Natural killer cell (primary cell): ENCODE results near the gene HACD3. TPM values are rescaled to one million over a fixed set of nuclear protein-coding genes. Genes with fewer than 3 reads are reported as not detected.
A peak's percentile ranks its signal among the peaks of the same experiment; 100 is the strongest.

Experiments used
- ATAC-seq, 3 donors: fragments of 150-1000 bp in 2 of 3; fragments of 200-7000 bp in 1 of 3; cut with Tn5 transposase; 1 replicate in 1 of 3; 2 replicates in 2 of 3; pipeline ENCODE4 v1.10.0; 2021; ENCODE audit warnings: mild to moderate bottlenecking in 2 of 3, moderate library complexity in 2 of 3
- DNase-seq, 2 donors: peaks; one replicate each; pipeline versions ENCODE4 v3.0.0 to v3.0.0-alpha.2; 2013 to 2021; ENCODE audit warnings: mixed read lengths in 1 of 2
- H3K27ac ChIP-seq: one replicate; pipeline ENCODE4 v1.5.1; 2013; ENCODE audit warnings: mild to moderate bottlenecking, low read length
- H3K27me3 ChIP-seq: one replicate; pipeline ENCODE4 v1.6.1; 2013; ENCODE audit warnings: low read length; ENCODE audit not compliant: control insufficient read depth, insufficient read depth
- H3K36me3 ChIP-seq: one replicate; pipeline ENCODE4 v1.6.1; 2013; ENCODE audit warnings: low read length; ENCODE audit not compliant: control insufficient read depth, insufficient read depth
- H3K4me1 ChIP-seq: one replicate; pipeline ENCODE4 v1.6.1; 2013; ENCODE audit warnings: low read length; ENCODE audit not compliant: control insufficient read depth, insufficient read depth
- H3K4me3 ChIP-seq: one replicate; pipeline ENCODE4 v1.5.1; 2013; ENCODE audit warnings: low read length
- H3K9me3 ChIP-seq: one replicate; pipeline ENCODE4 v1.6.1; 2013; ENCODE audit warnings: low read length; ENCODE audit not compliant: control insufficient read depth, insufficient read depth
- H3K27ac Mint-ChIP-seq, 2 donors: one replicate each; pipeline ENCODE4 v1.8.0; 2022; ENCODE audit warnings: mild to moderate bottlenecking in 2 of 2, mixed read lengths in 2 of 2, moderate library complexity in 1 of 2
- H3K27me3 Mint-ChIP-seq, 2 donors: one replicate each; pipeline ENCODE4 v1.8.0; 2022; ENCODE audit warnings: low read depth in 2 of 2, mixed read lengths in 2 of 2
- H3K36me3 Mint-ChIP-seq: one replicate; pipeline ENCODE4 v1.8.0; 2022; ENCODE audit warnings: mixed read lengths
- H3K4me1 Mint-ChIP-seq, 2 donors: one replicate each; pipeline ENCODE4 v1.8.0; 2022; ENCODE audit warnings: mixed read lengths in 2 of 2
- H3K4me3 Mint-ChIP-seq: one replicate; pipeline ENCODE4 v1.8.0; 2022; ENCODE audit warnings: mild to moderate bottlenecking, moderate library complexity, mixed read lengths
- H3K9me3 Mint-ChIP-seq, 2 donors: one replicate each; pipeline ENCODE4 v1.8.0; 2022; ENCODE audit warnings: mixed read lengths in 2 of 2
- WGBS: methylation state at CpG from one replicate; pipeline ENCODE4 v1.1.7; 2013; ENCODE audit warnings: missing lambda C conversion rate; ENCODE audit not compliant: insufficient coverage; 5-methylcytosine and 5-hydroxymethylcytosine counted together
- intact Hi-C: fragments of 100-400 bp; cut with micrococcal nuclease; formaldehyde crosslinking; loops from one replicate; pipeline ENCODE4 v1.14.2; 2022
- total RNA-seq, 4 donors: library from RNA; stranded (reverse); fragments of 120-200 nt in 1 of 4; gene quantifications; one replicate each; pipeline versions ENCODE4 v1.2.3 to v1.2.4, GENCODE V29; 2013 to 2022
- TF ChIP-seq, protein P1 (sequence below): fragments of 200-600 bp; IDR thresholded peaks from one replicate; pipeline ENCODE4 v1.8.0; 2022; ENCODE audit warnings: antibody characterized with exemption

Gene HACD3
- total RNA-seq, 3 donors from 2014 or later (not counting 1 experiment from before 2014, with no cell fraction given) = 13.5 to 24.7 (median 15.1) TPM

DNA sequence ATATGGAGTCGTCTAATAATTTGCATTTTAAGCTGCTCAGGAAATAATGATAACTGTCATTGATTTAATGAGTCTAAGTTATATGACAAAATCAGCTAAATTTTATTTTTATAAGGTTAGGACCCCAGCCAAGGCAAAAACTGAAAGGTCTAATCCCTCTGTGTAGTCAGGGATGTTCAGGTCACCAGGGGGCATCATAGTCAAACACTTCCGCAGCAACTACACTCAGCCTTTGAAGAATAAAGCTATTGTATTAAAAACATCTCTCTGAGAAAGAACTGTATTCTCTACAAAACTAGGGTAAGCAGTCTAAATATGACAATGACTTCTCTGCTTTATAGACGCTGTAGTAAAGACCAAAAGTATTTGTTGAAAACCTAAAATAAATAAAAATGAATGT lies 65.7 kb downstream of the HACD3 start:
- no peak overlapping the region for H3K27ac ChIP-seq
- Mint-ChIP-seq H3K4me3 (no peak overlapping the region), H3K9me3 (no peaks in the 10 kb centered on the region), H3K4me1 (no peaks in the 10 kb centered on the region), H3K27ac (no peak overlapping the region), H3K36me3 (peaks cover 38% of the 10 kb centered on the region), H3K27me3 (no peaks in the 10 kb centered on the region)
- H3K4me1 ChIP-seq = no peaks in the 10 kb centered on the region
- no peak for ATAC-seq
- H3K27me3 ChIP-seq = no peaks in the 10 kb centered on the region
- no peak overlapping the region for H3K4me3 ChIP-seq
- peaks cover 74% of the 10 kb centered on the region for H3K36me3 ChIP-seq
- no peaks in the 10 kb centered on the region for H3K9me3 ChIP-seq
- 84% methylated on average over 2 of the region's 3 CpGs for WGBS
- TF ChIP-seq, protein P1, sequence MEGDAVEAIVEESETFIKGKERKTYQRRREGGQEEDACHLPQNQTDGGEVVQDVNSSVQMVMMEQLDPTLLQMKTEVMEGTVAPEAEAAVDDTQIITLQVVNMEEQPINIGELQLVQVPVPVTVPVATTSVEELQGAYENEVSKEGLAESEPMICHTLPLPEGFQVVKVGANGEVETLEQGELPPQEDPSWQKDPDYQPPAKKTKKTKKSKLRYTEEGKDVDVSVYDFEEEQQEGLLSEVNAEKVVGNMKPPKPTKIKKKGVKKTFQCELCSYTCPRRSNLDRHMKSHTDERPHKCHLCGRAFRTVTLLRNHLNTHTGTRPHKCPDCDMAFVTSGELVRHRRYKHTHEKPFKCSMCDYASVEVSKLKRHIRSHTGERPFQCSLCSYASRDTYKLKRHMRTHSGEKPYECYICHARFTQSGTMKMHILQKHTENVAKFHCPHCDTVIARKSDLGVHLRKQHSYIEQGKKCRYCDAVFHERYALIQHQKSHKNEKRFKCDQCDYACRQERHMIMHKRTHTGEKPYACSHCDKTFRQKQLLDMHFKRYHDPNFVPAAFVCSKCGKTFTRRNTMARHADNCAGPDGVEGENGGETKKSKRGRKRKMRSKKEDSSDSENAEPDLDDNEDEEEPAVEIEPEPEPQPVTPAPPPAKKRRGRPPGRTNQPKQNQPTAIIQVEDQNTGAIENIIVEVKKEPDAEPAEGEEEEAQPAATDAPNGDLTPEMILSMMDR = no peak
- intact Hi-C loops = no loop called here
- peak in 1 of 2 donors; percentile 59 for DNase-seq

DNA sequence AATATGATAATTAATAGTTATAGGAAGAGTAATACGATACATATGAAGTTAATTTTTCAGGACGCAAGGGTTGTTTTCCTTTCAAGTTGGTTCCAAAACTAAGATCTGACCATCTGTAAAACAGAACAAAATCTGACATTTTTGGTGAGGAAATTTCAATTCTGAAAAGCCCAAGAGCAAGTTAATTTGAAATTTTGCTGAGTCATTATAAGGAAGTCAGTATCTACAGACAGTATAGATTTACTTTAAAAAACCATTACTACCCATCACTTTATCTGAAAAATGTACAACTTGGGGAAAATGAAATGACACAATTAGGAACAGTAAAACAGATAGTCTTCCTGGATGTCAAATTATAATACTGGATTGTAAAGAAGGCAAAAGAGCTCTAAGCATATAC lies 68.2 kb downstream of the HACD3 start:
- Mint-ChIP-seq H3K36me3 (peaks cover 23% of the 10 kb centered on the region), H3K4me1 (no peaks in the 10 kb centered on the region), H3K27ac (no peak overlapping the region), H3K4me3 (no peak overlapping the region), H3K9me3 (no peaks in the 10 kb centered on the region), H3K27me3 (no peaks in the 10 kb centered on the region)
- H3K27ac ChIP-seq = no peak overlapping the region
- ATAC-seq (no peak), DNase-seq (no peak)
- no peaks in the 10 kb centered on the region for H3K27me3 ChIP-seq
- H3K4me1 ChIP-seq = no peaks in the 10 kb centered on the region
- TF ChIP-seq, protein P1 = no peak
- H3K9me3 ChIP-seq = no peaks in the 10 kb centered on the region
- WGBS = 100% methylated on average over 2 of the region's 2 CpGs
- no peak overlapping the region for H3K4me3 ChIP-seq
- H3K36me3 ChIP-seq = peaks cover 57% of the 10 kb centered on the region
- intact Hi-C loops = no loop called here

DNA sequence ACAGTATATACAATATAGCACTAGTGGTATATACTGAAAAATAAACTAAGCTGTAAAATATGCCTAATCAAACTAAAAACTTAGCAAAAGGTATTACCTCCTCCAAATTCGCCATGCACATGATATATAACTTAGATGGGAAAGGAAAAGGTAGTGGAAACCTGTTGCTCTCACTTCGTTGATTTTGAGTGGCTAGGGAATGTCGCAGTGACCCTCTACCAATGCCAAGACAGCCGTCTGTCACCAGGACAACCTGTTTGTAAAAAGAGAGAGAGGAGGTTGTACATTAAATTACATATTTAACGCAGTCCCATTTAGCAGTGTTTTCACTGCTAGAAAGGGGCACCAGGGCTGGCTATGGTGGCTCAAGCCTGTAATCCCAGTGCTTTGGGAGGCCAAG lies 69.4 kb downstream of the HACD3 start:
- H3K4me3 Mint-ChIP-seq = no peak overlapping the region
- no peak overlapping the region for H3K4me3 ChIP-seq
- intact Hi-C loops = no loop called here
- no peak for DNase-seq
- H3K36me3 Mint-ChIP-seq = peaks cover 21% of the 10 kb centered on the region
- H3K27me3 ChIP-seq = no peaks in the 10 kb centered on the region
- H3K27ac ChIP-seq = no peak overlapping the region
- no peaks in the 10 kb centered on the region for H3K27me3 Mint-ChIP-seq
- ATAC-seq = no peak
- TF ChIP-seq, protein P1 = no peak
- no peaks in the 10 kb centered on the region for H3K9me3 ChIP-seq
- 97% methylated on average over 4 of the region's 5 CpGs for WGBS
- H3K4me1 ChIP-seq = no peaks in the 10 kb centered on the region
- no peak overlapping the region for H3K27ac Mint-ChIP-seq
- H3K36me3 ChIP-seq = peaks cover 59% of the 10 kb centered on the region
- no peaks in the 10 kb centered on the region for H3K4me1 Mint-ChIP-seq
- H3K9me3 Mint-ChIP-seq = no peaks in the 10 kb centered on the region

- Histone ChIP-seq H3K27ac (no peak overlapping the region), H3K4me1 (no peaks in the 10 kb centered on the region), H3K9me3 (no peaks in the 10 kb centered on the region), H3K4me3 (no peak overlapping the region), H3K36me3 (peaks cover 39% of the 10 kb centered on the region), H3K27me3 (no peaks in the 10 kb centered on the region)
- H3K27ac Mint-ChIP-seq = no peak overlapping the region
- H3K27me3 Mint-ChIP-seq = no peaks in the 10 kb centered on the region
- no peaks in the 10 kb centered on the region for H3K9me3 Mint-ChIP-seq
- TF ChIP-seq, protein P1 = no peak
- H3K4me1 Mint-ChIP-seq = no peaks in the 10 kb centered on the region
- 96% methylated on average over 2 of the region's 2 CpGs for WGBS
- H3K4me3 Mint-ChIP-seq = no peak overlapping the region
- DNase-seq (no peak), ATAC-seq (no peak)
- H3K36me3 Mint-ChIP-seq = peaks cover 6% of the 10 kb centered on the region
- intact Hi-C loops = no loop called here
Observed at GRCh38 chr15:65603134-65603533, 72.9 kb downstream of the HACD3 start.
